Nephron (organoid): Measurements from ENCODE around the gene PNPO.

Experiments
- H3K27ac Mint-ChIP-seq, 3 experiments: 2 replicates each; pipeline ENCODE4 v1.8.0; 2020; ENCODE audit warnings: mixed read lengths in 3 of 3, mild to moderate bottlenecking in 2 of 3, moderate library complexity in 1 of 3
- H3K27me3 Mint-ChIP-seq: 2 replicates; pipeline ENCODE4 v1.8.0; 2021; ENCODE audit warnings: low read depth, mild to moderate bottlenecking, moderate library complexity, mixed read lengths
- H3K36me3 Mint-ChIP-seq: 2 replicates; pipeline ENCODE4 v1.8.0; 2020; ENCODE audit warnings: low read depth, mixed read lengths
- H3K4me1 Mint-ChIP-seq: 2 replicates; pipeline ENCODE4 v1.8.0; 2020; ENCODE audit warnings: mixed read lengths
- H3K4me3 Mint-ChIP-seq, 3 experiments: 2 replicates each; pipeline ENCODE4 v1.8.0; 2020; ENCODE audit warnings: mild to moderate bottlenecking in 3 of 3, mixed read lengths in 3 of 3, moderate library complexity in 2 of 3
- H3K9me3 Mint-ChIP-seq: 2 replicates; pipeline ENCODE4 v1.8.0; 2020; ENCODE audit warnings: mixed read lengths
- TF ChIP-seq, protein P1 (sequence below), 3 experiments: fragments of 200-600 bp; sonication (generic); IDR thresholded peaks; one replicate each; pipeline ENCODE4 v1.5.0; 2021; ENCODE audit warnings: antibody characterized with exemption in 3 of 3; ENCODE audit not compliant: unreplicated experiment in 3 of 3

PNPO gene

DNA sequence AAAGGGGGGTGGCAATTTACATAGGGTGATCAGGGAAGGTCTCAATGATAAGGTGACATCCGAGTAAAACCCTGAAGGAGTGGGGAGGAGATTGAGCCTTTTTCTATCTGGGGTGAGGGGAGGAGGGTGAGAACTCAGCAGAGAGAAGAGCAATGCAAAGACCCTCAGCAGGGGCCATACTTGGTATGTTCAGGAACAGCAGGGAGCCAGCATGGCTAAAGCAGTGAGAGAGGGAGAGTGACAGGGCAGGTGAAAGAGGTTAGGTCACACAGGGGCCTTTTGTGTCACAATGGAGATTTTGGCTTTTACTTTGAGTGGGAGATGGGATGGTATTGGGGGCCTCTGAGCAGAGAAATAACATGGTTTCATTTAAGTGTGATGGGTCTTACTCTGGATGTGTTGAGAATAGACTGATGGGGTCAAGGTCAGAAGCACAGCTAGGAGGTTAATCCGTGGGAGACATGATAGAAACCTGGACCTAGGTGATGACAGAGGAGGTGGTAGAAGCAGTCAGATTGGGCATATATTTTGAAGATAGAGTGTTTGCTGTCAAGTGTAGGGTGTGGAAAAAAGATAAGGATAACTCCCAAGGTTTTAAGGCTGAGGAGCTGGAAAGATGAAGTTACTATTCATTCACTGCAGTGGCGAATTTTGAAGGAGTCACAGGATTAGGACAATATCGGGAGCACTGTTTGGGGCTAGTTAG lies 39.2 kb upstream of the PNPO start:
- Mint-ChIP-seq H3K9me3 (no peaks in the 10 kb centered on the region), H3K27ac (peak overlapping the region in 2 of 3 experiments; percentile 7 to 11), H3K36me3 (peaks cover 11% of the 10 kb centered on the region)

DNA sequence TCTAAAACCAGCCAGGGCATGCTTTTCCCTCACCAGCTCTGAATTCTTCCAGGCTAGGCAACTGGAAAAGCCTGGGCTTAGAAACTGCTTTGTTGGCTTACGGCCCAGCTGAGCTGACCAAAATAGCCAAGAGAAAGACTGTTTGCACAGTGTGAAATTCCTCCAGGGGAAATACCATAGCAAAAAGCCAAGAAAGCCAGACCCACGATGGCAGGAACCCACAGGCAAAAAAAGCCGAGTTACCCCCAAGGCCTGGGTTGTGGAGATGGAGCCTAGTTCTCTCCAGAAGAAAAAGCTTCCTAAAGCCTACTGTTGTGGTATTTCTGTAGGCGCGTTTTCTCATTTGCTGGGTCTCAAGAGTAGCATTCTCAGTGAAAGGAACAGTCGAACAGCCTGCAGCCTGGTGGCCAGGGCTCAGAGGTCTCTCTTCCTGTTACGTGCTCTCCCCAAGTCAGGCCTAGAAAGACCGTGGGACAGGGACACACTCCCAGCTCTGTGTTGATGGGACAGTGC lies 36.1 kb upstream of the PNPO start:
- Mint-ChIP-seq H3K4me3 (no peak overlapping the region), H3K4me1 (peaks cover 53% of the 10 kb centered on the region), H3K27me3 (no peaks in the 10 kb centered on the region), H3K27ac (peak overlapping the region in 2 of 3 experiments; percentile 67 to 76), H3K9me3 (no peaks in the 10 kb centered on the region), H3K36me3 (peaks cover 15% of the 10 kb centered on the region)
- TF ChIP-seq, protein P1, sequence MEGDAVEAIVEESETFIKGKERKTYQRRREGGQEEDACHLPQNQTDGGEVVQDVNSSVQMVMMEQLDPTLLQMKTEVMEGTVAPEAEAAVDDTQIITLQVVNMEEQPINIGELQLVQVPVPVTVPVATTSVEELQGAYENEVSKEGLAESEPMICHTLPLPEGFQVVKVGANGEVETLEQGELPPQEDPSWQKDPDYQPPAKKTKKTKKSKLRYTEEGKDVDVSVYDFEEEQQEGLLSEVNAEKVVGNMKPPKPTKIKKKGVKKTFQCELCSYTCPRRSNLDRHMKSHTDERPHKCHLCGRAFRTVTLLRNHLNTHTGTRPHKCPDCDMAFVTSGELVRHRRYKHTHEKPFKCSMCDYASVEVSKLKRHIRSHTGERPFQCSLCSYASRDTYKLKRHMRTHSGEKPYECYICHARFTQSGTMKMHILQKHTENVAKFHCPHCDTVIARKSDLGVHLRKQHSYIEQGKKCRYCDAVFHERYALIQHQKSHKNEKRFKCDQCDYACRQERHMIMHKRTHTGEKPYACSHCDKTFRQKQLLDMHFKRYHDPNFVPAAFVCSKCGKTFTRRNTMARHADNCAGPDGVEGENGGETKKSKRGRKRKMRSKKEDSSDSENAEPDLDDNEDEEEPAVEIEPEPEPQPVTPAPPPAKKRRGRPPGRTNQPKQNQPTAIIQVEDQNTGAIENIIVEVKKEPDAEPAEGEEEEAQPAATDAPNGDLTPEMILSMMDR (IDR thresholded peaks at IDR 0.05; ENCODE audit: unreplicated experiment in 3 of 3) = no peak

More for the DNA sequence above, 39.2 kb upstream of the PNPO start:
- Mint-ChIP-seq H3K4me3 (no peak overlapping the region), H3K27me3 (no peaks in the 10 kb centered on the region), H3K4me1 (peaks cover 64% of the 10 kb centered on the region)
- TF ChIP-seq, protein P1 (IDR thresholded peaks at IDR 0.05; ENCODE audit: unreplicated experiment in 3 of 3) = no peak

DNA sequence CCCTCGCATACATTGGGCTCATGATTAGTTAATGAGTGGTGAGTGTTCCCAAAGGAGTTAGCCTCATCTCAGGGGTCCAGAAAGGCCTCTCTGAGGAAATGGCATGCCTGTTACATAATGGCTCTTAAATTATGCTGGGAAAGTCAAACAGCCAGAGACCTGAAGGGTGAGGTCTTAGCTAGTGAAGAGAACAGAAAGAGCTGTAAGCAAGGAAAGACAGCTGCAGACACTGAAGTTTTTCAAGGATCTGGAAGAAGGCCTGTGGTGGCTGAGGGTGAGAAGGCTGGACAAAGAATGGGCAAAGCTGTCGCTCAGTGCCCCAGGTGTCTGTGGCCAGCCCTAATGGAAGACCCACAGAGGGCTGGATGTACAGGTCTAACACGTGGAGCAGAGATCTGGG lies 34.9 kb upstream of the PNPO start:
- Mint-ChIP-seq H3K4me3 (no peak overlapping the region), H3K27ac (peak overlapping the region; percentile 67 to 85 (median 76)), H3K9me3 (no peaks in the 10 kb centered on the region), H3K27me3 (no peaks in the 10 kb centered on the region), H3K4me1 (peaks cover 53% of the 10 kb centered on the region), H3K36me3 (peaks cover 15% of the 10 kb centered on the region)
- TF ChIP-seq, protein P1 (IDR thresholded peaks at IDR 0.05; ENCODE audit: unreplicated experiment in 3 of 3) = no peak

DNA sequence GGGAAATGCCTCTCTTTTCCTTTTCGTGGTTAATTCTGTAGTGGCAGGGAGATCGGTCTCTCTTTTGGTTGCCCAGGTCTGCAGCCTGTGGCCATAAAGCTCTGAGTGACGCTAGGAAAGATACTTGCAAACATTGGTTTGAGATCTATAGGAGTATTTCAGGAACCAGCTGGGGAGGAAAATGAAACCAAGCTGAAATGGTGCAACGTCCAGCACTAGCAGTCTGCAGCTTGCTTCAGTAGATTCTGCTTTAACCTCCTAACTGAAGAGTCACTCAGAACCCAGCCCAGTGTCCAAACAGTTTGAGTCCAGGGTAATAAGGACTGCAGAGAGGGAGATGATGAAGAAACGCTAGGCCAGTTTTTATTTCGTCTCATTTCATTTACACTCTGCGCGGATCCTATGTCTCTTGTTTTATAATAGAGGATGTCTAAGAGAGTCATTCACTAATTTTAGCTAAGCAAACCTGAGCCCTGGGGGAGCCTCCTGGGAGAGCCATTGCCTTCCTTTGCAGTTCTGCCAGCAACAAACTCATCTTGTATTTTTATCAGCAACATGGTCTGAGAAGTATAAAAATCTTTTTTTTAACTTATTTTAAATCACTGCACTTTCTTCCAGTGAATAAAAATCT lies 33.3 kb upstream of the PNPO start:
- no peak overlapping the region for H3K27ac Mint-ChIP-seq
- no peak overlapping the region for H3K4me3 Mint-ChIP-seq
- no peaks in the 10 kb centered on the region for H3K27me3 Mint-ChIP-seq
- H3K4me1 Mint-ChIP-seq = peaks cover 38% of the 10 kb centered on the region
- peaks cover 10% of the 10 kb centered on the region for H3K36me3 Mint-ChIP-seq
- no peaks in the 10 kb centered on the region for H3K9me3 Mint-ChIP-seq
- TF ChIP-seq, protein P1 (IDR thresholded peaks at IDR 0.05; ENCODE audit: unreplicated experiment in 3 of 3) = no peak

DNA sequence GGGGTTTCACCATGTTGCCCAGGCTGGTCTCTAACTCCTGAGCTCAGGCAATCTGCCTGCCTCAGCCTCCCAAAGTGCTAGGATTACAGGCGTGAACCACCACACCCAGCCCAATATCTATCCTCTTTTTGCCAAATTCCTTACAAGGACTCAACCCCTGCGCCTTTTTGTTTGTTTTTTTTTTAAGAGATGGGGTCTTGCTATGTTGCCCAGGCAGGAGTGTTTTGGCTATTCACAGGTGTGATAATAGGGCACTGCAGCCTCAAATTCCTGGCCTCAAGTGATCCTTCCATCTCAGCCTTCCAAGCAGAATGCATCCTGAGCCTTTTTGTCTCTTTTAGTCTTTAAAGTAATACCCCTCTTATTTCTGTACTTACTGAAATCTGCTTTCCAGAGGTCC lies 28.3 kb upstream of the PNPO start:
- H3K27me3 Mint-ChIP-seq = no peaks in the 10 kb centered on the region
- H3K9me3 Mint-ChIP-seq = no peaks in the 10 kb centered on the region
- H3K27ac Mint-ChIP-seq = no peak overlapping the region
- peaks cover 28% of the 10 kb centered on the region for H3K4me1 Mint-ChIP-seq
- H3K36me3 Mint-ChIP-seq = peaks cover 32% of the 10 kb centered on the region
- H3K4me3 Mint-ChIP-seq = no peak overlapping the region
- TF ChIP-seq, protein P1 (IDR thresholded peaks at IDR 0.05; ENCODE audit: unreplicated experiment in 3 of 3) = no peak
